Neural cell (in vitro differentiated cells): ENCODE results near the gene HOXA7.

Source experiments
- CTCF ChIP-seq: fragments of 450-650 bp; IDR thresholded peaks from 2 replicates; pipeline ENCODE4 v1.5.1; 2014; ENCODE audit warnings: antibody characterized with exemption, mild to moderate bottlenecking, moderate library complexity; ENCODE audit not compliant: poor library complexity, severe bottlenecking
- EZH2 ChIP-seq: fragments of 200-600, 300-800 bp; shearing (Covaris generic), sonication (generic); IDR thresholded peaks from 2 replicates; pipeline ENCODE4 v1.6.1; 2014; ENCODE audit warnings: antibody characterized with exemption, low read length, borderline replicate concordance, mild to moderate bottlenecking; ENCODE audit not compliant: insufficient read depth, poor library complexity, severe bottlenecking
- POLR2AphosphoS5 ChIP-seq: IDR thresholded peaks from 2 replicates; pipeline ENCODE4 v1.6.1; 2012
- TAF1 ChIP-seq: IDR thresholded peaks from 2 replicates; pipeline ENCODE4 v1.6.1; 2012; ENCODE audit warnings: low read depth

- TF ChIP-seq CTCF (no peak), TAF1 (no peak), EZH2 (no peak), POLR2AphosphoS5 (no peak)
These were observed 23.5 kb downstream of the HOXA7 start for GRCh38 chr7:27132978-27133377.
